ENCODE measurements around the gene MGME1.
"Not testable (repeated sequence)": the region's sequence is repeated elsewhere in the genome, so short reads cannot be mapped to it uniquely, and the experiment has no call there.

The MGME1 gene

GRCh38 chr20:17956099-17956685 is 12.6 kb upstream of the MGME1 start:
- TF ChIP-seq CTCF (IDR thresholded peaks at IDR 0.05; ENCODE audit: extremely low read depth, missing control alignments) = no peak
- no peak for DNase-seq (ENCODE audit: low spot score)

- DNase-seq (ENCODE audit: low spot score) = no peak
- no peak for TF ChIP-seq CTCF (IDR thresholded peaks at IDR 0.05; ENCODE audit: extremely low read depth, missing control alignments)
These were observed 11.1 kb upstream of the MGME1 start for GRCh38 chr20:17957505-17958363.

- TF ChIP-seq CTCF (IDR thresholded peaks at IDR 0.05; ENCODE audit: extremely low read depth, missing control alignments) = no peak
- no peak for DNase-seq (ENCODE audit: low spot score)
These were observed 10.2 kb upstream of the MGME1 start for GRCh38 chr20:17958373-17959256.

GRCh38 chr20:17959257-17959627 is 9.6 kb upstream of the MGME1 start:
- no peak for DNase-seq (ENCODE audit: low spot score)
- TF ChIP-seq CTCF (IDR thresholded peaks at IDR 0.05; ENCODE audit: extremely low read depth, missing control alignments) = no peak

GRCh38 chr20:17960400-17960885 is 8.4 kb upstream of the MGME1 start:
- not testable (repeated sequence) for DNase-seq (ENCODE audit: low spot score)

GRCh38 chr20:17960927-17961586 is 7.8 kb upstream of the MGME1 start:
- TF ChIP-seq CTCF (IDR thresholded peaks at IDR 0.05; ENCODE audit: extremely low read depth, missing control alignments) = no peak
- DNase-seq (ENCODE audit: low spot score) = no peak

- no peak for DNase-seq (ENCODE audit: low spot score)
- TF ChIP-seq CTCF (IDR thresholded peaks at IDR 0.05; ENCODE audit: extremely low read depth, missing control alignments) = no peak
These were observed 7.3 kb upstream of the MGME1 start for GRCh38 chr20:17961587-17961940.
